Measurements from ENCODE around the gene ZPBP2. TPM values are rescaled to one million over a fixed set of nuclear protein-coding genes. Genes with fewer than 3 reads are reported as not detected.

Gene ZPBP2
- total and polyA plus RNA-seq, 2 of the 13 experiments (the other 11 are each of a cell fraction or from before 2014, with no cell fraction given) = not detected

GRCh38 chr17:39926588-39927100 lies 58.6 kb downstream of the ZPBP2 start (continued):
- TF ChIP-seq ZNF180 (CRISPR knock-in tag; IDR thresholded peaks at IDR 0.05; ENCODE audit: borderline replicate concordance, low read depth) (no peak), ZNF333 (CRISPR knock-in tag; IDR thresholded peaks at IDR 0.05; ENCODE audit: borderline replicate concordance) (peak; percentile 54; the same call in 1 of the 2 replicates), TCF12 (IDR thresholded peaks at IDR 0.05) (no peak), TCF12 (CRISPR knock-in tag; IDR thresholded peaks at IDR 0.05) (peak; percentile 63; the same call in 1 of the 2 replicates), ZNF224 (CRISPR knock-in tag; IDR thresholded peaks at IDR 0.05) (0 out of 2 replicates have a peak, but pooled peaks have one; percentile 83), XRCC5 (optimal IDR thresholded peaks at IDR 0.05; ENCODE audit: low read length) (no peak), HOXA3 (CRISPR knock-in tag; IDR thresholded peaks at IDR 0.05) (peak; percentile 58; the same call in 1 of the 2 replicates), CAMTA2 (CRISPR knock-in tag; IDR thresholded peaks at IDR 0.05; ENCODE audit: borderline replicate concordance) (0 out of 2 replicates have a peak, but pooled peaks have one; percentile 21), TGIF2 (CRISPR knock-in tag; IDR thresholded peaks at IDR 0.05) (peak; percentile 55), ZNF205 (CRISPR knock-in tag; IDR thresholded peaks at IDR 0.05) (peak; percentile 48; the same call in 1 of the 2 replicates), DZIP1 (CRISPR knock-in tag; IDR thresholded peaks at IDR 0.05) (0 out of 2 replicates have a peak, but pooled peaks have one; percentile 27), ZNF563 (CRISPR knock-in tag; IDR thresholded peaks at IDR 0.05) (peak; percentile 88), ZNF878 (CRISPR knock-in tag; IDR thresholded peaks at IDR 0.05) (peak; percentile 84), SOX5 (CRISPR knock-in tag; IDR thresholded peaks at IDR 0.05; ENCODE audit: borderline replicate concordance) (peak; percentile 30), ZNF709 (CRISPR knock-in tag; IDR thresholded peaks at IDR 0.05) (peak; percentile 80), MXD1 (CRISPR knock-in tag; IDR thresholded peaks at IDR 0.05) (0 out of 2 replicates have a peak, but pooled peaks have one; percentile 25), POLR2G (IDR thresholded peaks at IDR 0.05; ENCODE audit: low read depth, low read length) (peak; percentile 64), NFIB (CRISPR knock-in tag; IDR thresholded peaks at IDR 0.05; ENCODE audit: borderline replicate concordance) (no peak), KDM6A (CRISPR knock-in tag; IDR thresholded peaks at IDR 0.05; ENCODE audit: low read depth) (peak; percentile 16; the same call in 1 of the 2 replicates), SNAPC2 (CRISPR knock-in tag; IDR thresholded peaks at IDR 0.05) (peak; percentile 41; the same call in 1 of the 2 replicates)
- TF ChIP-seq, protein P1, sequence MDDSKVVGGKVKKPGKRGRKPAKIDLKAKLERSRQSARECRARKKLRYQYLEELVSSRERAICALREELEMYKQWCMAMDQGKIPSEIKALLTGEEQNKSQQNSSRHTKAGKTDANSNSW (CRISPR knock-in tag; IDR thresholded peaks at IDR 0.05; ENCODE audit: borderline replicate concordance) = no peak
- TF ChIP-seq, protein P2, sequence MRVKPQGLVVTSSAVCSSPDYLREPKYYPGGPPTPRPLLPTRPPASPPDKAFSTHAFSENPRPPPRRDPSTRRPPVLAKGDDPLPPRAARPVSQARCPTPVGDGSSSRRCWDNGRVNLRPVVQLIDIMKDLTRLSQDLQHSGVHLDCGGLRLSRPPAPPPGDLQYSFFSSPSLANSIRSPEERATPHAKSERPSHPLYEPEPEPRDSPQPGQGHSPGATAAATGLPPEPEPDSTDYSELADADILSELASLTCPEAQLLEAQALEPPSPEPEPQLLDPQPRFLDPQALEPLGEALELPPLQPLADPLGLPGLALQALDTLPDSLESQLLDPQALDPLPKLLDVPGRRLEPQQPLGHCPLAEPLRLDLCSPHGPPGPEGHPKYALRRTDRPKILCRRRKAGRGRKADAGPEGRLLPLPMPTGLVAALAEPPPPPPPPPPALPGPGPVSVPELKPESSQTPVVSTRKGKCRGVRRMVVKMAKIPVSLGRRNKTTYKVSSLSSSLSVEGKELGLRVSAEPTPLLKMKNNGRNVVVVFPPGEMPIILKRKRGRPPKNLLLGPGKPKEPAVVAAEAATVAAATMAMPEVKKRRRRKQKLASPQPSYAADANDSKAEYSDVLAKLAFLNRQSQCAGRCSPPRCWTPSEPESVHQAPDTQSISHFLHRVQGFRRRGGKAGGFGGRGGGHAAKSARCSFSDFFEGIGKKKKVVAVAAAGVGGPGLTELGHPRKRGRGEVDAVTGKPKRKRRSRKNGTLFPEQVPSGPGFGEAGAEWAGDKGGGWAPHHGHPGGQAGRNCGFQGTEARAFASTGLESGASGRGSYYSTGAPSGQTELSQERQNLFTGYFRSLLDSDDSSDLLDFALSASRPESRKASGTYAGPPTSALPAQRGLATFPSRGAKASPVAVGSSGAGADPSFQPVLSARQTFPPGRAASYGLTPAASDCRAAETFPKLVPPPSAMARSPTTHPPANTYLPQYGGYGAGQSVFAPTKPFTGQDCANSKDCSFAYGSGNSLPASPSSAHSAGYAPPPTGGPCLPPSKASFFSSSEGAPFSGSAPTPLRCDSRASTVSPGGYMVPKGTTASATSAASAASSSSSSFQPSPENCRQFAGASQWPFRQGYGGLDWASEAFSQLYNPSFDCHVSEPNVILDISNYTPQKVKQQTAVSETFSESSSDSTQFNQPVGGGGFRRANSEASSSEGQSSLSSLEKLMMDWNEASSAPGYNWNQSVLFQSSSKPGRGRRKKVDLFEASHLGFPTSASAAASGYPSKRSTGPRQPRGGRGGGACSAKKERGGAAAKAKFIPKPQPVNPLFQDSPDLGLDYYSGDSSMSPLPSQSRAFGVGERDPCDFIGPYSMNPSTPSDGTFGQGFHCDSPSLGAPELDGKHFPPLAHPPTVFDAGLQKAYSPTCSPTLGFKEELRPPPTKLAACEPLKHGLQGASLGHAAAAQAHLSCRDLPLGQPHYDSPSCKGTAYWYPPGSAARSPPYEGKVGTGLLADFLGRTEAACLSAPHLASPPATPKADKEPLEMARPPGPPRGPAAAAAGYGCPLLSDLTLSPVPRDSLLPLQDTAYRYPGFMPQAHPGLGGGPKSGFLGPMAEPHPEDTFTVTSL (CRISPR knock-in tag; IDR thresholded peaks at IDR 0.05; ENCODE audit: borderline replicate concordance) = peak; percentile 48; the same call in 1 of the 2 replicates
